T47D (cell line): ENCODE results near the gene ASB8.
A peak's percentile ranks its signal among the peaks of the same experiment; 100 is the strongest.
"Not testable (repeated sequence)": the region's sequence is repeated elsewhere in the genome, so short reads cannot be mapped to it uniquely, and the experiment has no call there.

Experiments
- DNase-seq, 2 experiments: peaks; one replicate each; pipeline versions ENCODE4 v3.0.0 to v3.0.0-alpha.2; 2011 to 2012; ENCODE audit warnings: low read depth in 1 of 2, low spot score in 1 of 2
- JUND ChIP-seq: IDR thresholded peaks from 2 replicates; pipeline ENCODE4 v1.6.1; 2012; ENCODE audit warnings: low read depth
- in situ Hi-C: cut with HindIII; loops from 2 replicates; pipeline ENCODE4 v1.10.0; 2016; ENCODE audit warnings: low sequenced_read_pairs, low pct_unique_long_range_greater_than_20kb

The ASB8 gene

DNA sequence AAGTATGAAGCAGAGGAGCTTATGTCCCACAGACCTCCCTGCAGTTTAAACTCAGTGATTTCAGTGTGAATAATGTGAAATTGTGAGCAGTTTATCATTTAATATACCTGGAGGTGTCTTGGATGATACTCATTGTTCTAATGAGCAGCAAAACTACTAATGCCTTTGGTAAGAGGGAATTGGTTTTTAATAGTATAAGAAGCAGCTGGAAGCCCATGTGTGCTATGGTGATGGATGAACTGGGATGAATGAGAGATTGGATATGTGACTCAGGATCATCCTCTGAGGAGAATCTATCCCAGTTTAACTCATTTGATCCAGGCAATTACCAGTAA lies 19.1 kb upstream of the ASB8 start:
- DNase-seq, result no peak
- in situ Hi-C loops, result no loop called here
- TF ChIP-seq JUND, result no peak

DNA sequence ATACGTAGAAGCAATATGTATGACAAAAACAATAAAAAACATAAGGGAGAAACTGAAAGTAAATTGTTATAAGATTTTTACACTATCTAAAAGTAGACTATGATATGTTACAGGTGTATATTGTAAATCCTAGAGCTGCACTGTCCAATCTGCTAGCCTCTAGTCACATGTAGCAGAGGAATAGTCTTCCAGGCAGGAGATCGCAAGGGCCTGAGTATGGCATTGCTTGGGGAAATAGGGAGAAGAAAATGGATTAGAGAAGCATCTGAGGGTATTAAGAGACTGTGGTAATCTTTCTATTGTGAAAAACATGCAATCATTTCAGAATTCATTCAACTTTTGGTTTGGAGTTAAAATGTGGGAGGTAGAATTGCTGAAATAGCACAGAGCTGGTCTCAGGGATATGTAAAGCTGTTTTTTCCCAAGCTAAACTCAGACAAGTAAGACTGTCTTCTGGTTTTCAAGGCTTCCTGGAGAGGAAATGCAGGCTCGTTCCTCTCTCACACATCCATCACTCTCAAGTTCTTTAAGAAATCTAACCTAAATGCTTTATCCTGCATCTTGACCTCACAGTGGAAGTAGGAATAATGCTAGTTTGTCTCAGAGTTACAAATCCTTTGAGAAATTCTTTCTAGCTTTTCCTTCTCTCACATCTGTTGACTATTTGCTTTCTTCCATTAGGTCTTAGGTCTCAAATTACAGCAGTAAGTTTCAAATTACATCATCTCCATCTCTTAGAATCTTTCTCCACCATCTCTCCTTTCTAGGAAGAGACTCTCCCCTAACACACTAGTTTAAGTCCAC lies 18.5 kb upstream of the ASB8 start:
- in situ Hi-C loops, result no loop called here
- no peak for TF ChIP-seq JUND
- peak in 1 of 2 experiments; percentile 34 for DNase-seq

DNA sequence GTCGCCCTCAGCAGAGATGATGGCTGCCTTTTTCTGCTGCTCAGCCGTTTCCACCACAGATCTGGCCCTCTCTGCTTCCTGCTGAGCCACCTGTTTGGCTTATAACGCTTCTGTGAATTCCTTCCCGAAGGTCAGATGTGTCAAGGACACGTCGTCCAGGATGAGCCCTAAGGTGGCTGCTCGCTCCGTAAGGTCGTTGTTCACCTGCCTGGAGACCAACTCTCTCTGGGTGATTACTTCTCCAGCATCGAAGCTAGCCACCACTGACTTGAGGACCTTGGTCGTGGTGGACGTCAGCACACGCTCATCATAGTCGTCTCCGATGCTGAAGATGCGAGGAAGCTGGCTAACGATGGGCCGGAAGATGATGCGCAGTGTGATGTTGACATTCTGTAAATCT lies 11.7 kb upstream of the ASB8 start:
- no peak for DNase-seq
- no peak for TF ChIP-seq JUND
- in situ Hi-C loops, result no loop called here

DNA sequence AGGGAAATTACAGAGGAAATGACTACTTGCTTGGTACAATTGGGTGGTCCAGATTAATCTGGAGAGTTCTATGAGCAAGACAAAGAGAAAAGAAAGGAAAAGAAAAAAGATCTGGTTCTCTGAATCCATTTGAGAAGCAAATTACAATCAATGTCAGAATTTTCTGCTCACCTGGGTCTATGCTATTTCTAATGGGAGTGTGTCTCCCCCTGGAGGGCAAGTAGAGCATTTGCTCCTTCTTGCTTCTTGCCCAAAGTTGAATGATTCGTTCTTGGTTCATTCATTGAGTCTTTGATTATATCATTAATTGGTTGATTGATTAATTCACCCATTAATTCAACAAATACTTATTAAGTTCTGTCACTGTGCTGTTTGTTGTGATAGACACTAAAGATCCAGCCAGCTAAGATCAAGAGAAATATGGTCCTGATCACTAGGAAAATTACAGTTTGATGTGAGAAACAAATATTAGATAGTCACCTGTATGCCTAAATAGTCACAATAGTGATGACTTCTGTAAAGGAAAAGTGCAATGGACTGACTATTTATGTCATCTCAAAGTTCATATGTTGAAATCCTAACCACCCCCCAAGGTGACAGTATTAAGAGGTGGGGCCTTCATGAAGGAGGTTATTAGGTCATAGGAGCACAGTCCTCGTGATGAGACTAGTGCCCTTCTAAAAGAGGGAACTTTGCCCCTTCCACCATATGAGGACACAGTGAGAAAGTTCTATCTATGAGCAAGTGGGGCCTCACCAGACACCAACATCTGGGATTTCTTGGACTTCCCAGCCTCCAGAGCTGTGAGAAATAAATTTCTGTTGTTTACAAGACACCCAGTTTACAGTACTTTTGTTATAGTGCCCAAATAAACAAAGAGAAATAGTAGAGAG lies 8.0 kb upstream of the ASB8 start:
- TF ChIP-seq JUND, result no peak
- peak; percentile 71 to 81 for DNase-seq
- in situ Hi-C loops, result no loop called here

DNA sequence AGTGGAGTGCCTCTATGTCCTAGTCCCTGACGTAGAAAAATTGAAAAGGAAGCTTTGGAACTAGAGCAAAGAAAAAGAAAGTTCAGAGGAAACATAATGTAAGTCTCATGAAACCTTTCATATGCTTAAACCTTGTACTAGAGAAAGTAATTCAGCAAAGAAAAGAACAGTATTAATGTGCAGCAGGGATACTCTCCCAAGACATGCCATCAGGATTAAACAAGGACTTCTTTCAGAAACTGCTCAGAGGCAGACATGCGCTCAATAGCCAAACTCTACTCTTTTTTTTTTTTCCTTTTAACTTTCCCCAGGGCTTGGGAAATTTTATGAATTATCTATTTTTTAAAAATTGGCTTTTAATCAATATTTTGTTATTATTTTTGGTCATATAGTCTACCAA lies 7.1 kb upstream of the ASB8 start:
- TF ChIP-seq JUND, result no peak
- in situ Hi-C loops, result no loop called here
- no peak for DNase-seq

DNA sequence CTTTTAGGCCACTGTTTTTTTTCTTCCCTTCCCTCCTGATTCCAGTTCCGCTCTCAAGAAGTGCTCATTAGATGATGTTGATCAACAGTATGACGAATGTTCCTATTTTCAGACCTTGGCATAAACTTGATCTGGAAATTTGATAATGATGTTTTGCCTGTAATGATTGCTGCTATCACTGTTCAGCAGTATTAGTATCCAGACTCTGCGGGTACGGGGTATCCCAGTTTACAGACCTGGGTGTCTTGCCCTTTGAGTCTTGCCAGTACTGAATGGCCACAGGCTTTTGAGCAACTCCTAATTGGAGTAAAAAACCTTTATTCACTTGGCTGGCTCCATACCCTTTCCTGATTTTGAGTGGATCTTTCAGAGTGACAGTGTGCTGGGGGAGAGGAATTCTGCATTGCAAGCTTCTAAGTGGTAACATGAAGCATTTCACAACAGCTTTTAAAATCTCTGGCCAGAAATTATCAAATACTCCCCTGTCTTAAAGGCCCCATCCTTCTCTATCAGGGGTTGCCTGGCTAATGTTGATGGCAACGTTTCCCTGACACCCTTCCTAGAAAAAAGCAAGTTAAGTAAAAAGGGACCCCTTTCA lies 5.9 kb upstream of the ASB8 start:
- DNase-seq, result no peak
- in situ Hi-C loops, result no loop called here
- no peak for TF ChIP-seq JUND

DNA sequence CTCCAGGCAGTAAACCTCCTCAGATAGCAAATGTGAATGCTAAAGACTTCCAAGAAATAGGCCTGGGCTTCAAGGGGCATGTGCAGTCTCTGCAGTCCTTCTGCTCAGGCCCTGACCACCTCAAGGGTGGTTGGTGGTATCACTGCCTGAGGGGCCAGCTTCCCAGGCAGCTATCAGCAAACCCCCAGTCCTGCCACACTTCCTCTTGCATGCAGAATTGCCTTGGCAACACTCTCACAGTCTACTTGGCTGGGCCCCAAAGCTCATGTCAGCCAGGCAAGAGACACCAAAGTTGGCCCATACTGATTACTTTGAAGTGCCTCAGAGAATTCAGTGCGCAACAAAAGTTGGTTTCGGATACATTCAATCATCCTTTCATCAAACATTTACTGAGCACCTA lies 3.5 kb upstream of the ASB8 start:
- in situ Hi-C loops, result no loop called here
- DNase-seq, result no peak
- no peak for TF ChIP-seq JUND

DNA sequence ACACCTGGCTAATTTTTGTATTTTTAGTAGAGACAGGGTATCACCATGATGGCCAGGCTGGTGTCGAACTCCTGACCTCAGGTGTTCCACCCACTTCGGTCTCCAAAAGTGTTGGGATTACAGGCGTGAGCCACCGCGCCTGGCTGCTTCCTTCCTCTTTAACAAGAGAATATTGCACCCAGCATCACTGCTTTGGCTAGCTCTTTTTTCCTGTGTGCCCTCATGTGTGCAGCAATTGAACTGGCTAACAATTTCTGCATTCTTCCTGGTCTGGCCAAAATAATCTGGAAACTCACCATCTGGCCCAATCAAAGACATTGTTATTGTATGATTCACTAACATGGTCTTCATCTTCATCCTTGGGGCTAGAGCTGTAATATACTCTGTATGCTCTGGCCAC lies 2.7 kb upstream of the ASB8 start:
- DNase-seq, result no peak
- in situ Hi-C loops, result no loop called here
- TF ChIP-seq JUND, result no peak

DNA sequence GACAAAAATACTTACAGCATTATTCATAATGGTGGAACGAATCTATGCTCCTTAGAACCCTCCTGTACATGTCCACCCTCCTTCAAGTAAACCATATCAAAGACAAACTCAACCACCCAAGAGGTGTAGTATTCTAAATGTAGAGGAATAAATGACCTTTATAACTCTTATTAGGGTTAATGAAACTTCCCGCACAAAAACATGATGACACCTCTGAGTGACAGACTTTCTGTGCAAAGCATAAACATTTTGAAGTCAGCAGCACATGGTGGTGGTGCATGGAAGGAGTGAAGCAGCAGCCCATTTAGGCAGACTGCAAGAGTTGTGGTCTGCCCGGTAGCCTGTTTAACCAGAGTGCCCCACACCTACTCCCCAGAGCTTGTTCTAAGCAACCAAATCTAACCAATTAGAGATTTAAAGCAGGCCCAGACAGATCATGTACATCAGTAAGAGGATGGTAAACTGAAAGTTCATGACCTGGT lies 615 bp upstream of the ASB8 start:
- DNase-seq, result no peak
- TF ChIP-seq JUND, result no peak
- in situ Hi-C loops, result no loop called here

DNA sequence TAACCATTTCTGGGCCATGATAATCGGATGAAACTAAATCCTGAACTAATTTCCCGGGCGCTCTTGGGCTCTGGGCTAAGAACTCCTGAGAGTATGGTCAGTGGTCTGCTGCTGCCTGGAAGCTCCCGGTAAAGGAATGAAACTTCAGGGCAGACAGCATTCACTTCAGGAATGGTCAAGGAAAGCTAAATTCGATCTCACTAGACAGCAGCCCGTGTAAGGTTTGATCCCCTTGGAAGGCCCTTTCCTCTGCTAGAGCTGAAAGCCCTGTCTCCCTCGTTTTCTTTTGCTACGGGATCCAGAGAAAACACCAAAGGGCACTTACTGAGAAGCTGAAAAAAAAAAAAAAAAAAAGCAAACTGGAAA lies 680 bp downstream of the ASB8 start:
- TF ChIP-seq JUND, result no peak
- peak in 1 of 2 experiments; percentile 12 for DNase-seq
- in situ Hi-C loops, result no loop called here

DNA sequence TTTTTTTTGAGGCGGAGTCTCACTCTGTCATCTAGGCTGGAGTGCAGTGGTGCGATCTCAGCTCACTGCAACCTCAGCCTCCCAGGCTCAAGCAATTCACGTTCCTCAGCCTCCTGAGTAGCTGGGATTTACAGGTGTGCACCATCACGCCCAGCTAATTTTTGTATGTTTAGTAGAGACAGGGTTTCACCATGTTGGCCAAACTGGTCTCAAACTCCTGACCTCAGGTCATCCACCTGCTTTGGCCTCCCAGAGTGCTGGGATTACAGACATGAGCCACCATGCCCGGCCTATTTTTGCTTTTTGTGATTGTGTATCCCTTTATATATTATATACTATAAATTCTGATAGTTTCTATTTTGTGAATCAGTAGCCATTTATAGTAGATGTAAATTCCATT lies 1.5 kb downstream of the ASB8 start:
- DNase-seq, in situ Hi-C loops: not testable (repeated sequence)

DNA sequence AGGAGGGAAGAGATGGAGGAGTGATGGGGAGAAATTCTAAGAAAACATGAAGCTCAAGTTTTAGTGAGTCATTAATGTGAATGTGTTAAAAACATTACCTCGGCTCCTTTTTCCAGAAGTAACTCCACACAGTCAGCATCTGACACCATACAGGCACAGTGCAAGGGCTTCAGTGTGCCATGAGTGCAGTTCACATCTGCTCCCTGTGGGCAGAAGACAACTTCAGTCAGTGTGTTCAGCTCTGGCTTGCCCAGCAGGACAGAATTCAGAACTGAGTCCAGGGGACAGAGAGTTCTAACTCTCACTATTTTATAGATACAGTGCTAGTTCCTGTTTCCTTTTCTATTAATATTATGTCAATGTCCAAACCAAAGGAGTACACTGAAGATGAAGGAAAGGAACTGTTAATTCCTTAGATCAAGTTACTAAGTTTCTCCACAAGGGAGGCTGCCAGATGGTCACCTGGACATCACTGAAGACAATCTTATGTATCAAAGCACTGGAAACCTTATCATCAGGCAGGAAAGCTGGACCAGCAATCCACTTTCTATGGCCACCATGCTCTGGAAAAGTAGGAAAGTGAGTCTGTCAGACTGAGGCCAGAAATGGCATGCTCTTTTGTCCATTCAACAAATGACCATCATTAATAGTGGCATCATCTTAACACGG lies 6.1 kb downstream of the ASB8 start:
- no peak for TF ChIP-seq JUND
- in situ Hi-C loops, result no loop called here
- DNase-seq, result no peak
